PFSK-1 (cell line): ENCODE results near the gene SHQ1.

Source experiments
- POLR2AphosphoS5 ChIP-seq: IDR thresholded peaks from 2 replicates; pipeline ENCODE4 v1.6.1; 2012; ENCODE audit warnings: low read depth, mild to moderate bottlenecking, control low read depth, low read length, moderate library complexity
- REST ChIP-seq, 2 experiments: IDR thresholded peaks; 2 replicates each; pipeline versions ENCODE4 v1.6.1 to v1.8.0; 2011 to 2012; ENCODE audit warnings: low read depth in 2 of 2, low read length in 2 of 2, control low read depth in 1 of 2, inconsistent platforms in 1 of 2, mild to moderate bottlenecking in 1 of 2, moderate library complexity in 1 of 2; ENCODE audit not compliant: insufficient read depth in 1 of 2
- SIN3A ChIP-seq: IDR thresholded peaks from 2 replicates; pipeline ENCODE4 v1.6.1; 2012; ENCODE audit warnings: mild to moderate bottlenecking, low read length, moderate library complexity, borderline replicate concordance; ENCODE audit not compliant: insufficient read depth
- TAF1 ChIP-seq: IDR thresholded peaks from 2 replicates; pipeline ENCODE4 v1.6.1; 2012; ENCODE audit warnings: low read length, control low read depth, borderline replicate concordance; ENCODE audit not compliant: insufficient read depth

- TF ChIP-seq TAF1 = no peak
- no peak for TF ChIP-seq REST (IDR thresholded peaks at IDR 0.05; ENCODE audit: insufficient read depth in 1 of 2, low read depth in 2 of 2, low read length in 2 of 2)
- TF ChIP-seq POLR2AphosphoS5 = no peak
- no peak for TF ChIP-seq SIN3A
Measured at GRCh38 chr3:72860053-72860452, 11.8 kb upstream of the SHQ1 start.
